HG03354 (cell line): ENCODE results near the gene HYAL1.

Source experiments
- ATAC-seq: cut with Tn5 transposase; IDR thresholded peaks from one replicate; pipeline ENCODE4 v1.9.1; 2021; ENCODE audit warnings: mild to moderate bottlenecking; ENCODE audit not compliant: unreplicated experiment, poor library complexity, severe bottlenecking

HYAL1 gene, protein sequence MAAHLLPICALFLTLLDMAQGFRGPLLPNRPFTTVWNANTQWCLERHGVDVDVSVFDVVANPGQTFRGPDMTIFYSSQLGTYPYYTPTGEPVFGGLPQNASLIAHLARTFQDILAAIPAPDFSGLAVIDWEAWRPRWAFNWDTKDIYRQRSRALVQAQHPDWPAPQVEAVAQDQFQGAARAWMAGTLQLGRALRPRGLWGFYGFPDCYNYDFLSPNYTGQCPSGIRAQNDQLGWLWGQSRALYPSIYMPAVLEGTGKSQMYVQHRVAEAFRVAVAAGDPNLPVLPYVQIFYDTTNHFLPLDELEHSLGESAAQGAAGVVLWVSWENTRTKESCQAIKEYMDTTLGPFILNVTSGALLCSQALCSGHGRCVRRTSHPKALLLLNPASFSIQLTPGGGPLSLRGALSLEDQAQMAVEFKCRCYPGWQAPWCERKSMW

DNA sequence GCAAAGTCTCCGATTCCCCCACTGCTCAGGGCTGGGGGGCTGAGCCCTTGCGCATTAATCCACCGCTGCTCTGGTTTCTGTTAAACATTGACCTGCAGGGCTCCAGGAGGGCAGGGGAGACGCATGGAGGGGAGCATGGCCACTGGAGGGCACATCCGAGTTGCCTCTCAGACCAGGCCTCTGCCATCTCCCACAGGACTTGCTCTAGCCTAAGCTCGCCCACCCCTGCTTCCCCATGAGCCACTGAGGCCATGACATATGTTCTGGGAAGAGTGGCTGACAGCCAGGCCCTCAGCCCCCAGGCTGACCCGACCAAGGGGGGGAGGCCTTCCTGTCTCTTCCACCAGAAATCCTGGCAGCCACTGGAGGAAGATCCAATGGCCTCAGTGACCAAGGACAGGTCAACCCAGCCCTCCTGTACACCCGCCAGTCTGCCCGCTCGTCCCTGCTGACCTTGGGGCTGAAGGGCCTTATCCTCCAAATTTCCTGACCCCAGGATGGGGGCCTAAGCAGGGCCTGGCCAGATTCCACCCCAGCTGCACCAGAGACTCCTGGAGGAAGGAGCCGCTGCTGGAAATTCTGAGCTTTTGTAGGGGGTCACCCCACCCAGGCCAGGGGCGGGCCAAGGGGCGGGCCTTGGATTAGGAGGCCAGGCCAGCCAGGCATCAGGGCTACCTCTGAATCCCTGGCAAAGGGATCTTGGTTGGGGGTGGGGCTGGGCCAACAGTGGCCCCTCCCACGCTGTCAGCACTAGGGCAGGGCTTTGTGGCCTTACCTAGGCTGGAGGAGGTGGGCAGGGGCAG is at the start of gene HYAL1:
HYAL1 (minus strand) TSS at position 562 of the 803 bp plus-strand sequence. CDS start 618 bp downstream, outside the sequence.
- ATAC-seq, result no peak

DNA sequence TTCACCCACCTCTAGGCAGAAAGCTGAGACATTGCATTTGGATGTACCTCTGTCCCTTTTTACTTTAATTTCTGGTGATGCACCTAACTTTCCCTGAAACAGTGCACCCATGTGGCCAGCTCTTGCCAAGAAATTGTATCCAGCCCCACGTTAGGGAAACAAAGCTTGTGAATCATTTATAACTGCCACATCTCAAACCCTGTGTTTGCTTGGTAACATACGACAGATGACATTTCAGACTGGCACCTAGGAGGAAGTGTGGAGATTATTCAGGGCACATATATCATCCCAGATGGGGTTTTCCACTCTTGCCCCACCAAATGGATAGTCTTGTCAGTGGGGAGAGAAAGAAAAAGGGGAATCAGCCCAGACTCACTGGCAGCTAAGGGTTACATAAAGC is 49.4 kb upstream of the HYAL1 start:
- ATAC-seq, result no peak

DNA sequence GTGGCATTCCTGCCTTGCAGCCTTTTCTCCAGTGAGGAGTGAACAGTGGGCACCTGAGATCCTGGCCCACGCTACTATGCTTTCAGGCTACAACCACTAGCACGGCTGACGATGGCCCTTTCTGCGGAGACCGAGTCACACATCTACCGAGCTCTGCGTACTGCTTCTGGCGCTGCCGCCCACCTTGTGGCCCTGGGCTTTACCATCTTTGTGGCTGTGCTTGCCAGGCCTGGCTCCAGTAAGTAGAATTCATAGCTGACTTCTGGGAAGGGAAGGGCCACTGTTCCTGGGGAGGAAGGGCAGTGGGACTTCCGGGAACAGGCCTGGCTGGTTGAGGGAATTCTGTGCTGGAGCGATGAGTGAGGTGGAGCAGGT is 47.9 kb upstream of the HYAL1 start:
- ATAC-seq, result no peak

DNA sequence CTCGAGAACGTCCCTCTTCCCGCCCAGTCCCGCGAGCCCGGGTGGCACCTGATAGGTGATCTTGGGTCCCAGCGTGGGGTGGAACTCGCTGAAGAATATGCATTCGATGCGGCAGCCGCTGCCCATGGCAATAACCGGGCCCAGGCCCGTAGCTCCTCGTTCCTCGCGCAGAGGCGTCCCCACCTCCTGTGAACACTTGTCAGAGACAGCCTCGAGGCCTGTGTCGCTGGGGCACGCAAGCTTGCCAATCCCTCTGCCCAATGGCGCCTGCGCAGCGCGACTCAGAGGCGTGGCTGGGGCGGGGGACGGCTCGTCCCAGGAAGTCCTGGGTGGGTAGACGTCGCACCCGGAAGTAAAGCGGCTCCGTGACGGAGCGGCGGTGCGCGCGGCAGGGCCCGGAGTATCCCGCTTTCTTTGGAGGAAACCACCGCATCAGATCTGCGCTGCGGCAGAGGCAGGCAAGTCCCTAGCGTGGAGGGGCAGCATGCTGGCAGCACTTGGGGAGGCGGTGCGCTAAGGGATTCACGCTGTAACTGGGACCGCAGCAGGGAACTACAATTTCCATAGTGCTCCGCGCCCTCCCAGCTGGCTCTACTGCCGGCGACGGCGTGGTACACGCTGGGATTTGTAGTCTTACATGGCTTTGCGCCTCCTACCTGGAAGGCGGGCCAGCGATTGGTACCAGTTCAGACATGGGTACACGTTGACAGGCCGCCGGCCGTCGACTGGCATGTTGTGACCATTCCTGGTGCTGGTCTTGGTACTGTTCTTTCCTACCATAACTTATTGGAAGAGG is 47.4 kb upstream of the HYAL1 start, which contains the start of the genes CYB561D2 and NPRL2:
CYB561D2 (plus strand) TSS at position 336 of the 796 bp plus-strand sequence. CDS start 572 bp downstream, outside the sequence.
NPRL2 (minus strand) TSS at position 249 of the 796 bp plus-strand sequence; CDS start at position 126, 123 bp downstream.
- ATAC-seq, result peak; percentile 89

DNA sequence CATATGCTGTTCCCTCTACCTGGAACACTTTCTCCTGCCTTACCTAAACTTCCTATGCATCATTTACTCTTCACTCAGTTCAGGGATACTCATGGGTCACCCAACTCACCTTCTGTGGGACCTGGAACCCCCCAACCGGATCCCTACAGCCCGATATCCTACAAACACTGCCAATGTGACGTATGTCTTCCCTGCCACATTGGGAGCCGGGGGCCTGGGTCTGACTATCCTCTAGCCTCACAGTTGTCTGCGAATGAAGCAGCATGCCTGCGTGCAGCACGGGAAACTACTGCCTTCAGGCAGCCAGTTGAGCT is 46.8 kb upstream of the HYAL1 start:
- no peak for ATAC-seq

DNA sequence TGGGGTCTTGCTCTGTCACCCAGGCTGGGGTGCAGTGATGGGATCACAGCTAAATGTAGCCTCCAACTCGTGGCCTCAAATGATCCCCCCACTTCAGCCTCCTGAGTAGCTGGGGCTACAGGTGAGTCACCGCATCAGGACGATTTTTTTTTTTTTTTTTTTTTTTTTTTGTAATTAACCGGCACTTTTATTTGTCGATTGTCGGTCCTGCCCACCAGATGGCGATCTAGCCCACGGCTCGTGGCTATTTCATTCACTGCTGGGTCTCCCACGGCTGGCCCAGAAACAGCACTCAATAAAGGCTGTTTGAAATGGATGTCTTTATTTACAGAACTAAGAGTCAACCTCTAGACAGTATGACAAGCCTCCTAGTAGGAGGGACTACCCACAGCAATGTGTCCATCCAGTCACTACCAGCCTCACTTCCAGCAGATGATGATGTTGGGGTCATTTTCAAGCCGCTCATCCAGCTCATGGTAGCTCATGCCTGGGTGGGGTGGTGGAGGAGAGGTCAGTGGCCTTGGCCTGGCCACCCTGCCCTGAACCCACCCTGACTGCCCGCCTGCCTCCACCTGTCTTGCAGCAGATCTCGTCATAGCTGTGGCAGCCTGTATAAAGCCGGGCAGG is 43.9 kb upstream of the HYAL1 start:
- ATAC-seq, result no peak

DNA sequence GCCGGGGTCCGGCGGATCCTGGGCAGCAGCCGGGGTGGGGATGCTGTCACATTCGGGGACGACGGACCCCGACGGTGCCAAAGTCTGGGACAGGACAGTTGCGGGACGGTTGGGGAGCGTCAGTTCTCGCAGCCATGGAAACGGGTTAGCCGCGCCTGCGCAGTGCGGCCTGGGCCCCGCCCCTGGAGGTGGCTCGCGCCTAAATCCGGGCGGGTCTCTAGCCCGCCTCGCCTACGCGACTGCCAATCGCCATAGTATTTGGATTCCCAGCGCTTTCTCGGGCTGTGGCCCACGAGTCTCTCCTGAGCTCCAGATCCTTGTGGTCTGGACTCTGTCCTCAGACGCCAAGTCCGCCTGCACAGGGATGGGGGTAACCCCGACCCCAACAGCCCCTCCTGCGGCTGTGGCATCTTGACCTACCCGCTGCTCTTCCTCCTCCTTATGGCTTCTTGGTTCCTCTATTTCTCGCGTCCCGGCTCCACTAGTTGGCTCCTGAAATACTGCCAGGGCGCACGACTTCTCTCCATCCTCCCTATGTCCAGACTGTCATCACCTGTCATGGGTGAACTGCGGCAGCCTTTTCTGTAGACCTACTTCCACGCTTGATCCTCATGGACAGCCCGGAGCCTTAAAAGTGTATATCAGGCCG is 42.3 kb upstream of the HYAL1 start, which contains the start of gene ZMYND10:
ZMYND10 (minus strand) TSS at position 147 of the 649 bp plus-strand sequence. CDS start 153 bp downstream, outside the sequence.
- ATAC-seq, result peak; percentile 33

DNA sequence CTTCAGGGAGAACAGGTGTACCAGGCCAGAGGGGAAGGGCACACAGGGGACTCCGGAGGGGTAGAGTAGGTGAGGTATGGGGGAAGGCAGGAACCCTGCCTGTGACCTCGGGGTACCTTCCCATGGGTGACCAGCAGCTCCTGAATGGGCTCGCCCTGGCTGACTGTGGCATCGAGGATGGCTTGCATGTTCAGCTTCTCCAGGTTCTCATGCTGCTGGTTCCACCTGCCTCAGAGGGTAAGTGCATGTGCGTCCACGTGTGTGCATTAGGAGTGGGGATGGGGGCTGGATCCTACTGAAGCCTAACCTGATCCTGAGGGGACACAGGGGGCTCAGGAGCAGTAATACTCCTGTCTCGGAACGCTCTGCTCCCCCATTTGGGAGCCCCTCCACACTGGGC is 41.6 kb upstream of the HYAL1 start:
- ATAC-seq, result no peak

DNA sequence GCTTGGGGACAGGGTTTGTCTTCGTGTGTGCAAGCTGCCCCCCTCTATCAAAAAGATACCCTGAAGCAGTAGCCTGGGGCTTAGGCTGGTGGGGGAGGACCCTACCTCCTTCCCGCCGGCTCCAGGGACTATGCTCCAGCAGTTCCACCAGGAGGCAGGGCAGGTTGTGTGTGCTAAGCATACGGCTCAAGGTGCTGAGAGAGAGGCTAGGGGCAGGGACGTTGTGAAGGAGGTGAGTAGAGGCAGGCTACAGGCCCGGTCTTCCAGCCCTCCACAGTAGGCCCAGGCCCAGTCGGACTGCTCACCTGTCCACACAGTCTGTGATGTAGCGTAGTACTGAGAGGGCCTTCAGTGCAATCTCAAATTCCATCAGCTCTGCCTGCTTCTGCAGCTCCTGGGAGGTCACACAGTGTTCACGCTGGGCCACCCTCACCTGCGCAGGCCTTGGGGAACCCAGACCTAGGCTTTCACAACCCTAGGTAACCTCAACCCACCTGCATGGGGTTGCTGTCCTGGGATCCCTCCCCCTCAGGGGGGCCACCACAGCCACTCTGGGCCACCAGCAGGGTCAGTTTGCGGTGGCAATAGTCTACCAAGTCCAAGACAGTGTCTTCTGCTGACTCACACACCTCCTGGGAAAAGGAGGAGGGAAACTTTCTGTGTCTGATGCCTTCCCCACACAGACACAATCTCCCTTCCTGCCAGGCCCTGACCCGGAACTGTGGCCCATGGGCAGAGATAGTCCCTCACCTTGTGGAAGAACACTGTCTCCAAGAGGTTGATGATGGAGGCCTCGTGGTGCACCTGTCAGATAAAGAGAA is 39.6 kb upstream of the HYAL1 start:
- no peak for ATAC-seq

DNA sequence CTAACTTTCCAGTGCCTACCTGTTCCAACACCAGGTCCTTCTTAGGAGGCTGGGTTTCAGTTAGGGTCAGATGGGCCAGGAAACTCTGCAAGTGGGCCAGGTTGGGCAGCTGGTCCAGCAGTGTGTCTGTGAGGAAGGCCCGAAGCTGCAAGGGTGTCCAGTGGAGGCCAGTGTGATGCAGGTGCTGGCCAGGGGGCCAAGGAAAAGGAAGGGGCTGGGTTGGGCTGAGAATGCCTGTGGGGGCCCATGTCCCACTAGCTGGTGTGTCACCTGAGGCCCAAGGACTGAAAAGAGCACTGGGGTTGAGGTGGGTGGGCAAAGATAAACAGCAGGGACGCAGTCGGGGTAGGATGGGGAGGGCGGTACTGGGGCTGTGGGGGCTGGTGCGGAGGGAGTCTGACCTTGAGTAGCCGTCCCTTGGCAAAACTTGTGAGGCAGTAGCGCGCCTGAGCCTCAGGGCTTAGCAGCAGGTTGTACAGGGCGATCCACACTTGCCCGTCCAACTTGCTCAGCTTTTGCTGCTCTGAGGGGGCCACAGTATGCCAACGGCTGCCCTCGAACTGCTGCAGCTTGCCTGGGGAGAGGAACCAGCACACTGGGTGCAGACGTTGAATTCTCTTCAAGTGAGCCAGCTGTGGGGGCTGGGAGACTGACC is 38.7 kb upstream of the HYAL1 start:
- ATAC-seq, result no peak

DNA sequence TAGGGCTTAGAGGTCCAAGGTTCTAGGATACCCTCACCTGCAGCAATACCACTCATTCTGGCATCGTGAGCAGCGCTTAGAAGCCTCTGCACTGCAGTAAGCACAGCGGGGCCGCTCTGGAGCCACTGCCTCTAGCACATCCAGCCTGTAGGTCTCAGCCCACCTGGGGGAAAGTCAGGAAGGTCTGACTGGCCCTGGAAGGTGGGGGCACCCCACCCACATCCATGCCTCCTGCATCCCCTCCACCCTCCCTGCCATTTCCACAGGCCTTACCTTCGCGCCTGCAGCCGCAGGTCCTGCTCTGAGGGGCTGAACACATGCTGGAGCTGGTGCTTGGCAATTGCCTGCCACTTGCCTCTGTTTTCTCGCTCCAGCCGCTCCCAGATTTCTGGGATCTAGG is 38.2 kb upstream of the HYAL1 start:
- ATAC-seq, result no peak

DNA sequence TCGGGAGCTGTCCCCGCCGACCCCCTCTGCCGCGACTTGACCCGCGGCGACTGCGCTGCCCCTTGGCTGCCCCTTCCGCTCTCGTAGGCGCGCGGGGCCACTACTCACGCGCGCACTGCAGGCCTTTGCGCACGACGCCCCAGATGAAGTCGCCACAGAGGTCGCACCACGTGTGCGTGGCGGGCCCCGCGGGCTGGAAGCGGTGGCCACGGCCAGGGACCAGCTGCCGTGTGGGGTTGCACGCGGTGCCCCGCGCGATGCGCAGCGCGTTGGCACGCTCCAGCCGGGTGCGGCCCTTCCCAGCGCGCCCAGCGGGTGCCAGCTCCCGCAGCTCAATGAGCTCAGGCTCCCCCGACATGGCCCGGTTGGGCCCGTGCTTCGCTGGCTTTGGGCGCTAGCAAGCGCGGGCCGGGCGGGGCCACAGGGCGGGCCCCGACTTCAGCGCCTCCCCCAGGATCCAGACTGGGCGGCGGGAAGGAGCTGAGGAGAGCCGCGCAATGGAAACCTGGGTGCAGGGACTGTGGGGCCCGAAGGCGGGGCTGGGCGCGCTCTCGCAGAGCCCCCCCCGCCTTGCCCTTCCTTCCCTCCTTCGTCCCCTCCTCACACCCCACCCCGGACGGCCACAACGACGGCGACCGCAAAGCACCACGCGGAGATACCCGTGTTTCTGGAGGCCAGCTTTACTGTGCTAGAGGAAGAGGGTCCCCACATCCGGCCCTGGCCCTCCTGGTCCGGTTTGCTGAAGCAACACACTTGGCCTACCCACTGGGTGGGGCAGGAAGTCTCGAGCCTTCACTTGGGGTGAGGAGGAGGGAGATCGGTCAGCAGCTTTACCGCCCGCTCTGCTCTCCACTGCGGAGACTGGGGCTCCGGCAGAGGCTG is 37.3 kb upstream of the HYAL1 start, which contains the start of gene RASSF1:
RASSF1 (minus strand) TSS at position 389 of the 882 bp plus-strand sequence; CDS start at position 358, 31 bp downstream.
- ATAC-seq, result no peak

DNA sequence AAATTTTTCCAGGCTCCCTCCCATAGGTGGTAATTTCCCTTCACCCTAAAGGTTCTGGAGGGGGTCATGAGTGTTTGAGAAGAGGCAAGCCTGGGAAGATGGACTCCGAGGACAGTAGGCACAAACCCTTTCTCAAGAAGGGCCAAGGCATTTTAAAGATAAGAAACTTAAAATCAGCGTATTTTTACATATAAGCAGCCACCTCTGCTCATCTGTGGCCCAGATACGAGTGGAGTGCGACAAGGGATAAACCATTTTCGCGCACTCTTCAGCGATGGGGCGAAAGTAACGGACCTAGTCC is 36.7 kb upstream of the HYAL1 start:
- ATAC-seq, result no peak

DNA sequence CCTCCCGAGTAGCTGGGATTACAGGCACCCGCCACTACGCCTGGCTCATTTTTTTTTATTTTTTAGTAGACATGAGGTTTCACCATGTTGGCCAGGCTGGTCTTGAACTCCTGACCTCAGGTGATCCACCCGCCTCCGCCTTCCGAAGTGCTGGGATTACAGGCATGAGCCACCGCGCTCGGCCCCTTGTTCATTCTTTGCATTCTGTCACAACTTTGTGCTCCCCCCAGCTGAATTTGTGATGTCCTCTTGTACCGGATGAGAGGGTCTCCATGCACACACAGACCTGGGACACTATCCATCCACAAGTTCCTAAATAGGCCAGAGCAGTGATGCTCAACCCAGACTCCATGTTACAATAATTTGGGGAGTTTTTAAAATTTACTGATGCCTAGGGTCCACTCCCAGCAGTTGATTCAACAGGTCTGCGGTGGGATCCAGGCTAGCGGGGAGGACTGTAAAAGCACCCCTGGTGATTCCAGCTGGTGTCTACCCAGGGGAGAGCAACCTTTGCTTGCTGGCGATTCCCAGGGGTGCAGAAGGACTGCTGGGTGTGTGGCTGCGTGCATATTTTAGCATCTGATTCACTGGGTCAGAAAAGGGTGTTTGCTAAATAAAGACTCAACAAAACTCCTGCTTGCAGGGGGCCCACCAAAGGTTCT is 36.2 kb upstream of the HYAL1 start:
- ATAC-seq, result no peak

DNA sequence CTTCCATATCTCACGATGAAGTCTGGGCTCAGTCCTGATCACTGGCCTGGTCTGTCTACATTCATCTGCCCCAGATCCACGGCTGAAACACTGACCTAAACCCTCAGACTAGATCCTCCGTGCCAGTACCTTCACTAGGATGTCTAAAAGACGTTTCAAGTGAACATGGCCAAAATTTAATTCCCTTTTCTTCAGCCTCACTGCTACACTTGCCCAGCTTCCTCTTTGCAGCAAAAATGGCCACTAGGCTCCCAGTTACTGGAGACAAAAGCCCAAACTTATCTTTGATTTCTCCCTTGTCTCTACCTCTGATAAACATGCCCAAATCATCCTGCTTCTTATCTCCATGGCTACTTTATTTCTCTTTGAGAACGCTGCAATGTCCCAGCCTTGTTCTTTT is 35.6 kb upstream of the HYAL1 start:
- ATAC-seq, result no peak

DNA sequence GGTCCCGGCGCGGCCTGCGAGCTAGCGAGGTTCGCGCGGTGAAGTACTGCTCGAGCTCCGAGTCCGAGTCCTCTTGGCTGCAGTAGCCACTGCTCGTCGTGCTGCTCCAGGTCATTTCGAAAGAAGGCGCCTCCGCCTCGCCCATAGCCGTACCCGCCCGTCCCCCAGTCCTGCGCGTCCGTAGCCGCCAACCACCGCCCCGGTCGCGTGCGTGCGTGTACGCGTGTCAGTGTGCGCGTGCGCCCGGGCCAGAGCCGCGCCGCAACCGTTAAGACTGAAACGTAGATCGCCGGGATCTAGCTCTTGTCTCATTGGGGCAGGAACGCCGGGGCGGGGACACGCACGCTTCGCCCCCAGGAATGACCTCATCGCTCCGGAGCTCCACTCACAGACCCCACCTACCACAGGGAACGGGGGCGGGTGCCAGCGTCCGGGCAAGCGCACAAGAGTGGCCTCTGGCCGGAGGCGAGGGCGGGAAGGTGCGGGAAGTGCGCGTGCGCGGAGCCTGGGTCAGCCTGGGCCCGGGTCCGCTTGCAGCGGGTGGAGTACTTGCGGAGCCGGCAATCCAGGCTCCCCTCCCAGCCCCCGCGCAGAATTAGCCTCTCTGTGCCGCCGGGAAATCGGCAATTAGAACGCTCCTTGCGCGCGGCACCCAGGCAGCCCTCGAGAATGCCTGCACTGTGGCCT is 33.9 kb upstream of the HYAL1 start:
- ATAC-seq, result peak; percentile 80
